ENCODE measurements around the gene ZBTB45.

DNA sequence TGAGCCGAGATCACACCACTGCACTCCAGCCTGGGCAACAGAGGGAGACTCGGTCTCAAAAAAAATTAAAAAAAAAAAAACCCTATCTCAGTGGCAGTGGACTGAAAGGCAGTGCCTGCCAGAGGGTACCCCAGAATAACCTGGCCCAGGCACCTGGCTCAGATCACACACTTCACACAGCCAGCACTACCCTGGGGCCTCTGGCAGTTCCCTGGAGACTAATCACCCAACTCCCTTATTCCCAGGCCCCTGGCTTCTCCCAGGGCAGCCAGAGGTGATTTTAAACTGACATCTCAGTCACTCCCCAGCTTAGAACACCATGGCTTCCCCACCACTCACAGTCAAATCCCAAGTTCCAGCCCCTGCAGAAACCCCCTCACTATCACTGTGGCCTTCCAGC is 4.4 kb downstream of the ZBTB45 start:
- TF ChIP-seq POLR2AphosphoS5 (IDR thresholded peaks at IDR 0.05; ENCODE audit: control insufficient read depth, insufficient read depth, low read depth, low read length) (no peak), SREBF1 (IDR thresholded peaks at IDR 0.05; ENCODE audit: borderline replicate concordance, low read depth, low read length) (no peak), POLR2AphosphoS2 (IDR thresholded peaks at IDR 0.05; ENCODE audit: low read length) (no peak)

All from K562 (cell line).